Measurements from ENCODE around the gene ATG7.

DNA sequence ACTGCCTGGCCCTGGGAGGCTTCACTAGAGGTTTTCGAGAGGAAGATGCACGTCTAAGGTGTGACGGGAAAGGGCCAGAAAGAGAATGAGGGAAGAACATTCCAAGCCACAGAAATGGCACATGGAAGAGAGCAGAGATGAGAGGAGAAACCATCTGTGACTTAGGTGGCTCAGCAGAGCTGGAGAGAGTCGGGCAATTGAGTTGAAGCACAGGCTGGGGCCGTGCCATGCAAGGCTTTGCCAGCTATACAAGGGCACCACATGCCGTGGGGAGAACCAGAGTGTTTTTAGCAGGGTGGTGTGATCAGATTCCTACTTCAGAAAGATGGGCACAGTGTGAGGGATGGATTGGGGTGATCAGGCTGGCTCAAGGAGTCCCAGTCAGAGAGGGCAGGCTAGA lies 245.4 kb downstream of the ATG7 start:
- TF ChIP-seq, protein P1, sequence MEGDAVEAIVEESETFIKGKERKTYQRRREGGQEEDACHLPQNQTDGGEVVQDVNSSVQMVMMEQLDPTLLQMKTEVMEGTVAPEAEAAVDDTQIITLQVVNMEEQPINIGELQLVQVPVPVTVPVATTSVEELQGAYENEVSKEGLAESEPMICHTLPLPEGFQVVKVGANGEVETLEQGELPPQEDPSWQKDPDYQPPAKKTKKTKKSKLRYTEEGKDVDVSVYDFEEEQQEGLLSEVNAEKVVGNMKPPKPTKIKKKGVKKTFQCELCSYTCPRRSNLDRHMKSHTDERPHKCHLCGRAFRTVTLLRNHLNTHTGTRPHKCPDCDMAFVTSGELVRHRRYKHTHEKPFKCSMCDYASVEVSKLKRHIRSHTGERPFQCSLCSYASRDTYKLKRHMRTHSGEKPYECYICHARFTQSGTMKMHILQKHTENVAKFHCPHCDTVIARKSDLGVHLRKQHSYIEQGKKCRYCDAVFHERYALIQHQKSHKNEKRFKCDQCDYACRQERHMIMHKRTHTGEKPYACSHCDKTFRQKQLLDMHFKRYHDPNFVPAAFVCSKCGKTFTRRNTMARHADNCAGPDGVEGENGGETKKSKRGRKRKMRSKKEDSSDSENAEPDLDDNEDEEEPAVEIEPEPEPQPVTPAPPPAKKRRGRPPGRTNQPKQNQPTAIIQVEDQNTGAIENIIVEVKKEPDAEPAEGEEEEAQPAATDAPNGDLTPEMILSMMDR (IDR thresholded peaks at IDR 0.05; ENCODE audit: low read depth, low read length, missing input control) = no peak
- TF ChIP-seq HNF4G (IDR thresholded peaks at IDR 0.05) = no peak
- no peak for TF ChIP-seq MAX (IDR thresholded peaks at IDR 0.05)
- TF ChIP-seq GABPA (IDR thresholded peaks at IDR 0.05 in 1 of 2, conservative IDR thresholded peaks at IDR 0.05 in 1 of 2) = no peak
- TF ChIP-seq, protein P2, sequence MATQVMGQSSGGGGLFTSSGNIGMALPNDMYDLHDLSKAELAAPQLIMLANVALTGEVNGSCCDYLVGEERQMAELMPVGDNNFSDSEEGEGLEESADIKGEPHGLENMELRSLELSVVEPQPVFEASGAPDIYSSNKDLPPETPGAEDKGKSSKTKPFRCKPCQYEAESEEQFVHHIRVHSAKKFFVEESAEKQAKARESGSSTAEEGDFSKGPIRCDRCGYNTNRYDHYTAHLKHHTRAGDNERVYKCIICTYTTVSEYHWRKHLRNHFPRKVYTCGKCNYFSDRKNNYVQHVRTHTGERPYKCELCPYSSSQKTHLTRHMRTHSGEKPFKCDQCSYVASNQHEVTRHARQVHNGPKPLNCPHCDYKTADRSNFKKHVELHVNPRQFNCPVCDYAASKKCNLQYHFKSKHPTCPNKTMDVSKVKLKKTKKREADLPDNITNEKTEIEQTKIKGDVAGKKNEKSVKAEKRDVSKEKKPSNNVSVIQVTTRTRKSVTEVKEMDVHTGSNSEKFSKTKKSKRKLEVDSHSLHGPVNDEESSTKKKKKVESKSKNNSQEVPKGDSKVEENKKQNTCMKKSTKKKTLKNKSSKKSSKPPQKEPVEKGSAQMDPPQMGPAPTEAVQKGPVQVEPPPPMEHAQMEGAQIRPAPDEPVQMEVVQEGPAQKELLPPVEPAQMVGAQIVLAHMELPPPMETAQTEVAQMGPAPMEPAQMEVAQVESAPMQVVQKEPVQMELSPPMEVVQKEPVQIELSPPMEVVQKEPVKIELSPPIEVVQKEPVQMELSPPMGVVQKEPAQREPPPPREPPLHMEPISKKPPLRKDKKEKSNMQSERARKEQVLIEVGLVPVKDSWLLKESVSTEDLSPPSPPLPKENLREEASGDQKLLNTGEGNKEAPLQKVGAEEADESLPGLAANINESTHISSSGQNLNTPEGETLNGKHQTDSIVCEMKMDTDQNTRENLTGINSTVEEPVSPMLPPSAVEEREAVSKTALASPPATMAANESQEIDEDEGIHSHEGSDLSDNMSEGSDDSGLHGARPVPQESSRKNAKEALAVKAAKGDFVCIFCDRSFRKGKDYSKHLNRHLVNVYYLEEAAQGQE (IDR thresholded peaks at IDR 0.05) = no peak
- TF ChIP-seq ATF3 (IDR thresholded peaks at IDR 0.05) = no peak
- TF ChIP-seq RAD21 (IDR thresholded peaks at IDR 0.05) = no peak
- TF ChIP-seq EGR1 (IDR thresholded peaks at IDR 0.05; ENCODE audit: low read depth in 2 of 2) = no peak
- TF ChIP-seq JUND (IDR thresholded peaks at IDR 0.05) = no peak
- TF ChIP-seq TAF1 (conservative IDR thresholded peaks at IDR 0.05) = no peak
- no peak for TF ChIP-seq FOXA2 (IDR thresholded peaks at IDR 0.05)
- no peak for TF ChIP-seq YY1 (IDR thresholded peaks at IDR 0.05)
- no peak for TF ChIP-seq SP1 (IDR thresholded peaks at IDR 0.05)
- TF ChIP-seq RXRA (IDR thresholded peaks at IDR 0.05) = no peak
